Neural crest cell (in vitro differentiated cells): ENCODE data around the gene RCN2. TPM values are rescaled to one million over a fixed set of nuclear protein-coding genes. Genes with fewer than 3 reads are reported as not detected.

Experiments used
- DNase-seq: peaks from one replicate; pipeline ENCODE4 v3.0.0; 2021; ENCODE audit warnings: low read depth, mixed read lengths, low spot score
- H3K27ac Mint-ChIP-seq: one replicate; pipeline ENCODE4 v1.8.0; 2021; ENCODE audit warnings: mild to moderate bottlenecking, mixed read lengths; ENCODE audit not compliant: unreplicated experiment
- H3K27me3 Mint-ChIP-seq: 2 replicates; pipeline ENCODE4 v1.8.0; 2021; ENCODE audit warnings: low read depth, mild to moderate bottlenecking, mixed read lengths
- H3K36me3 Mint-ChIP-seq: 2 replicates; pipeline ENCODE4 v1.8.0; 2021; ENCODE audit warnings: low read depth, mild to moderate bottlenecking, mixed read lengths
- H3K4me1 Mint-ChIP-seq: 2 replicates; pipeline ENCODE4 v1.8.0; 2021; ENCODE audit warnings: mixed read lengths
- H3K4me3 Mint-ChIP-seq: one replicate; pipeline ENCODE4 v1.8.0; 2021; ENCODE audit warnings: mild to moderate bottlenecking, mixed read lengths
- H3K9me3 Mint-ChIP-seq: 2 replicates; pipeline ENCODE4 v1.8.0; 2021; ENCODE audit warnings: mixed read lengths
- total RNA-seq: library from RNA; stranded (reverse); gene quantifications from 2 replicates; pipeline ENCODE4 v1.2.1, GENCODE V29; 2021
- TF ChIP-seq, protein P1 (sequence below): fragments of 200-600 bp; sonication (generic); conservative IDR thresholded peaks from 2 replicates; pipeline ENCODE4 v1.5.0; 2021; ENCODE audit warnings: antibody characterized with exemption, mild to moderate bottlenecking

RCN2 gene
- total RNA-seq, 1 donor from 2014 or later, result 159 TPM

DNA sequence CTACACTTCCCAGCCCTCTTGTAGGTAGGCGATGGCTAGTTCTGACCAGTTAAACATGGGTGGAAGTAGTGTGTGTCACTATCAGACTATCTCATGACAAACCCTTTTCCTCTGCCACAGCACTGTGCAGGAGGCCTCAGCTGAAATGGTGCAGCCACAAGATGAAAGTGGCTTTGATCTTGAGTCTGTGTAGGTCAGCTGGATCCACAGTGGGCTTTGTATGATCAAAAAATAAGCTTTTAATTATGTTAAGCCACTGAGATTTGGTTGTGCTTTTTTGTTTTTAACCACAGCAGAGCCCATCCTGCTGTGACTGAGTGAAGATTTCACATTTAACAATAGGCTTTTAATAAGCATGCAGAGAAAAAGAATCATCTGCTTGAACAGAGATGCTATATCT is 19.7 kb downstream of the RCN2 start:
- Mint-ChIP-seq H3K9me3 (no peaks in the 10 kb centered on the region), H3K27me3 (no peaks in the 10 kb centered on the region), H3K4me1 (peaks cover 18% of the 10 kb centered on the region), H3K36me3 (peaks cover 11% of the 10 kb centered on the region), H3K27ac (peak overlapping the region; percentile 59), H3K4me3 (no peak overlapping the region)
- TF ChIP-seq, protein P1, sequence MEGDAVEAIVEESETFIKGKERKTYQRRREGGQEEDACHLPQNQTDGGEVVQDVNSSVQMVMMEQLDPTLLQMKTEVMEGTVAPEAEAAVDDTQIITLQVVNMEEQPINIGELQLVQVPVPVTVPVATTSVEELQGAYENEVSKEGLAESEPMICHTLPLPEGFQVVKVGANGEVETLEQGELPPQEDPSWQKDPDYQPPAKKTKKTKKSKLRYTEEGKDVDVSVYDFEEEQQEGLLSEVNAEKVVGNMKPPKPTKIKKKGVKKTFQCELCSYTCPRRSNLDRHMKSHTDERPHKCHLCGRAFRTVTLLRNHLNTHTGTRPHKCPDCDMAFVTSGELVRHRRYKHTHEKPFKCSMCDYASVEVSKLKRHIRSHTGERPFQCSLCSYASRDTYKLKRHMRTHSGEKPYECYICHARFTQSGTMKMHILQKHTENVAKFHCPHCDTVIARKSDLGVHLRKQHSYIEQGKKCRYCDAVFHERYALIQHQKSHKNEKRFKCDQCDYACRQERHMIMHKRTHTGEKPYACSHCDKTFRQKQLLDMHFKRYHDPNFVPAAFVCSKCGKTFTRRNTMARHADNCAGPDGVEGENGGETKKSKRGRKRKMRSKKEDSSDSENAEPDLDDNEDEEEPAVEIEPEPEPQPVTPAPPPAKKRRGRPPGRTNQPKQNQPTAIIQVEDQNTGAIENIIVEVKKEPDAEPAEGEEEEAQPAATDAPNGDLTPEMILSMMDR, result no peak
- DNase-seq, result no peak

DNA sequence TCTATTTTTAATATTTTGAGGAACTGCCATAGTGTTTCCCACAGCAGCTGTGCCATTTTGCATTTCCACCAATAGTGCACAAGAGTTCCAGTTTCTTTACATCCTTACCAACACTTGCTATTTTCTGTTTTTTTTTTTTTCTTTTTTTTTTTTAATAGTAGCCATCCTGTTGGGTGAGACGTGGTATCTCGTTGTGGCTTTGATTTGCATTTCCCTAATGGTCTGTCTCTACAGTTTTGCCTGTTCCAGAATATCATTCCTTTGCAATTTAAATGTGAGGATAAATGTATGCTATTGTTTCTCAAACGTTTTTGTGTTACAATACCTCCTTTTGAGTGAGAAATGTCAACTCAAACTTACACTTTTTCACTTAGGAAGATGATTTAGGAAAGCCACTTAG is 22.4 kb downstream of the RCN2 start:
- H3K36me3 Mint-ChIP-seq, result no peaks in the 10 kb centered on the region
- H3K9me3 Mint-ChIP-seq, result no peaks in the 10 kb centered on the region
- no peaks in the 10 kb centered on the region for H3K27me3 Mint-ChIP-seq
- H3K27ac Mint-ChIP-seq, result no peak overlapping the region
- TF ChIP-seq, protein P1, result no peak
- no peak for DNase-seq
- H3K4me1 Mint-ChIP-seq, result peaks cover 18% of the 10 kb centered on the region
- H3K4me3 Mint-ChIP-seq, result no peak overlapping the region

DNA sequence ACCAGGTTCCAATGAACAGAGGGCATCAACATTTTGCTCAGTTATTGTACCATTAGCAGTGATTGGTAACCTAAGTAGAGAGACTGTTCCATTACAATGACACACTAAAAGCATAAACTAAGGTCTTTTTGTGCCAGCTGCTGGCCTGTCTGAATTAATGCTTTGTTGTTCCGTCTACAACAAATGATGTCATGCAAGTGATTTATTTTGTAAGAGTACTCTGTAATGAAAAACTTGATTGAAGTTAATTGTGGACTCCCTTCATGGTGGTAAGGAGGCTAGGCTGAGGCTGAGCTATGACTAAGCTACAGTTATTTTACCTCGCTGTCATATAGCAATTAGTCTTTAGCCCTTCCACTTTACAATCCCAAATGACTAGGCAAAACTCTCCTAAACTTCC is 23.2 kb downstream of the RCN2 start:
- H3K4me3 Mint-ChIP-seq, result no peak overlapping the region
- DNase-seq, result no peak
- TF ChIP-seq, protein P1, result no peak
- H3K27ac Mint-ChIP-seq, result peak overlapping the region; percentile 65
- peaks cover 18% of the 10 kb centered on the region for H3K4me1 Mint-ChIP-seq
- no peaks in the 10 kb centered on the region for H3K9me3 Mint-ChIP-seq
- no peaks in the 10 kb centered on the region for H3K36me3 Mint-ChIP-seq
- no peaks in the 10 kb centered on the region for H3K27me3 Mint-ChIP-seq

DNA sequence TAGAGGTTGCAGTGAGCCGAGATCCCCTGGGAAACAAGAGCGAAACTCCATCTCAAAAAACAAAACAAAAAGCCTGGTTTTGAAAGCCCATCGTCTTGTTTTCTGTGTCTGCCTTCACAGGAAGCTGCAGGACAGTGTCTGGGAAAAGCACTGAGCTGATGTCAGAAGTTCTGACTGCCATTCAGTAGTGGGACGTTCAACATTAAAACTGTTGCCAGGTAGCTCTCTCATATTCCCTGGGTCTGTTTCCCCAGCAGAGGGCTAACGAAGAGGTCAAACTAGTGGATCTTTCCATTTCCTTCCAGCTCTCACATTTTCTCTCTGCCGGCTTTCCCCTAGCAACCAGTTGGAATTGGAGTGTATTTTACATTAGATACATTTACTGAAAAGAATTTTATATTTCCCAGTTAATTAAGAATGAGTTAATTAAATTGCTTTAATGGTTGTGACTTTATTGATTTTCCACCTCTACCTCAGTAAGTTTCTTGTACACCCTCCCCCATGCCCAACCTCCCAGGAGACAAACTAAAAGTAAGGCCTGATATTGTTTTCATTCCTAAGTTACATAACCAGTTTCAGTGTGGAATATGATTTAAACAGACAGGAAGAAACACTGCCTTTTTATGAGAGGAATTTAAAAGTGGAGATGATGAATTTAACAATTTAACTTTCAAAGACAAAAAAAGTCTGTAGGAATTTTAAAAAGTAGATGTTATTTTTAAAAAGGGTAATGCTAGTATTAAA is 29.9 kb downstream of the RCN2 start:
- no peak overlapping the region for H3K27ac Mint-ChIP-seq
- H3K4me3 Mint-ChIP-seq, result no peak overlapping the region
- TF ChIP-seq, protein P1, result no peak
- H3K4me1 Mint-ChIP-seq, result peaks cover 4% of the 10 kb centered on the region
- peaks cover 8% of the 10 kb centered on the region for H3K27me3 Mint-ChIP-seq
- no peak for DNase-seq
- H3K9me3 Mint-ChIP-seq, result no peaks in the 10 kb centered on the region
- no peaks in the 10 kb centered on the region for H3K36me3 Mint-ChIP-seq

DNA sequence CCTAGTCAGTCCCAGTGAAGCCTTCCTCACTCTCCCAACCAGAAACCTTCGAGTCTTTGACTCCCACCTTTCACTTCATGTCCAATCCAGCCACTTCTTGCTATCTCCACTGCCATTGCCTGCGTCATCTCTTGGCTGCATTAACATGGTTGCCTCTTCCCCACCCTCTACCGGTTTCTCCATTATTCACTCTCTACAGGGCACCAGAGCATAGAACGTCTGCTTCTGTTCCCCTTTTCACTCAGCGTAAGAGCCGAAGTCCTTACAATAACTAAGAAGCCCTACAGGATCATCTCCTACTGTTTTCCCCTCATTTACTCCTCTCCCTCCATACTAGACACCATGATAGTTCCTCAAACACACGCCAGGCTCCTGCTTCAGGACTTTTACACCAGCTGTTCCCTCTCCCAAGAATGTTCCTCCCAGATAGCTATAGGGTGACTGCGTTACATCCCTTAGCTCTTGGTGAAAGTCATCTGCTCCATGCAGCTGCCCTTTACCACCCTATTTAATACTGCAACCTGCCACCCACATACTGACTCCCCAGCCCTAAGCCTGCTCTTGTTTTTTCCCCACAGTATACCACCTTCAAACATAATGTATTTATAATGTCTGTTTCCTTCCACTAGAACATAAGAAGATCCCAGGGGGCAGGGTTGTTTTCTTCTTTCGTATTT is 30.9 kb downstream of the RCN2 start:
- peaks cover 8% of the 10 kb centered on the region for H3K27me3 Mint-ChIP-seq
- no peaks in the 10 kb centered on the region for H3K9me3 Mint-ChIP-seq
- no peak for DNase-seq
- H3K4me1 Mint-ChIP-seq, result peaks cover 4% of the 10 kb centered on the region
- no peaks in the 10 kb centered on the region for H3K36me3 Mint-ChIP-seq
- H3K4me3 Mint-ChIP-seq, result no peak overlapping the region
- TF ChIP-seq, protein P1, result no peak
- no peak overlapping the region for H3K27ac Mint-ChIP-seq
